NCI-H446 treated with DMSO at 0.1 percent for 48 hours (cell line): ENCODE results near the gene FAAP100.

ENCODE experiments used
- DNase-seq: peaks from one replicate; lab custom pipeline; 2025; lab: John Stamatoyannopoulos, UW

FAAP100 gene

DNA sequence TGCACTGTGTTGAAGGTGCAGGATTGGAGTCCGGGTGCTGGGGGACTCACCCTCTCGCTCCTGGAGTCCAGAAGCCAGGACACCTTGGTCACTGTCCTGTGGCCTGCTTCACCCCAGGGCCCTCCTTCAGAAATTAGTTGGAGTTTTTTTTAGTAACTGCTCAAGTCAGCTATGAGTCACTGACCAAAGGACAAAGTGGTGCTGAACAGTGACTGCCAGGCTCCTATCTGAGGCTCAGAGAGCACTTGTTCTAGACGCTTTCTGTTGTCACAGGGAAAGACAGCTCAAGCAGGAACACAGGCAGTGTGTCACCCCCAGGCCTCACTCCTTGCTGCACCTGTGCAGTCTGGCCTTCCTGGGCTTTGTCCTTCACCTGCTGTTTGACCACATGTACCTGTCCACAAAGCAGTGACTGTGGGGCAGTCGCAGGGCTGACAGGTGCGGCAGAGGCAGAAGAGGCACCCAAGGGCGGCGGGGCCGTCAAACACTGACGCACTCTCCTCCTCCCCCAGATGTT, 4.1 kb upstream of the FAAP100 start:
- no peak for DNase-seq

DNA sequence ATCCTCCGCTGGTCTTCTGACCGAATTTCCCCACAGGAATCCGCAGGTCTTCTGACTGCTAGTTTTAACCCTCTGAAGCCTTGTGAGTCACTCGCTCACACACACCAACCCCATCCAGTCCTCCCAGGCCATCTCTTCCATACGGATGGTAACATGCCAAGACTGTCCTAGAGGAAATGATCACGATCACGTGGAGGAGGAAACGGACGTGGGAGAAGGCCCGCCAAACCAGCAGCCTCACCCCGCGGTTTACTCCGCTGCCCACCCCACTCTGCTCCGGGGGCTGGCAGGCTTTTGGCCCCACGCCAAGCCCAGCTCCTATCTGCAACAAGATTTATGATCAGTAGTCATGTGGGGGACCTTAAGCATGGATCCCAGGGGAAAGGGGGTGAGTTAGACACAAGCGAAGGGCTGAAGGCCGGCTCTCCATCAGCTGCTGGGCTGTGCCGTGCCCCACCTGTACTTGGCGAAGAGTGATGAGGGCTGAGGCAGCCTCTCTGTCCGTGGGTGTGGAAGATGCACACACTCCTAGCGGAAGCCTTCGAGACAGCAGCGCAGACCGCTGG, 1.5 kb upstream of the FAAP100 start:
- DNase-seq, result no peak

DNA sequence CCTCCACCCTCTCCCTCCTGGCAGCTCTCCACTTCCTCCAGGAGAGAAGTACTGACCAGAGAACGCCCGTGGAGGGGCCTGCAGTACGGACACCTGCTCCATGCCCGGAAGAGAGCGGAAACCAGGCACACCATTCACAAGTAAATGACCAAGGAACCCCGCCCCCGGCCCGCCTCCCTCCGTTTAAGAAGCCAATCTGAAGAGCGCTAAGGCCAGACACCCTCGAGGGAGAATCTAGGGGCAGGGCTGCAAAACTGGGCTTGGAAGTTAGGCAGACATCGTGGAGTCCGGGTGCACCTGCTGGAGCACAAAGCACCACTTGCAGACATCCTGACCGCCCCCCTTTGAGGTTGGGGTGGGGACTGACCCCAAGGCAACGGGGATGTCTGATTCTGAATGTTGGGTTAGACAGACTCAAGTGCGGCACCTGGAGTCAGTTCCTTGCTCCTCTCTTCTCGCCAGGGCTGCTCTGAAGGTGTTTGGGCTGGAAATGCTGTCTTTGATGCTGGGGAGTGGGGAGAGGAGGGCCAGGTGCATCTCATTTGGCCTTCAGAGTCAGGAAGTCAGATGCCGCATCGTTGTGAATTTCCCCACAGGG, 964 bp upstream of the FAAP100 start:
- DNase-seq, result peak; percentile 55

DNA sequence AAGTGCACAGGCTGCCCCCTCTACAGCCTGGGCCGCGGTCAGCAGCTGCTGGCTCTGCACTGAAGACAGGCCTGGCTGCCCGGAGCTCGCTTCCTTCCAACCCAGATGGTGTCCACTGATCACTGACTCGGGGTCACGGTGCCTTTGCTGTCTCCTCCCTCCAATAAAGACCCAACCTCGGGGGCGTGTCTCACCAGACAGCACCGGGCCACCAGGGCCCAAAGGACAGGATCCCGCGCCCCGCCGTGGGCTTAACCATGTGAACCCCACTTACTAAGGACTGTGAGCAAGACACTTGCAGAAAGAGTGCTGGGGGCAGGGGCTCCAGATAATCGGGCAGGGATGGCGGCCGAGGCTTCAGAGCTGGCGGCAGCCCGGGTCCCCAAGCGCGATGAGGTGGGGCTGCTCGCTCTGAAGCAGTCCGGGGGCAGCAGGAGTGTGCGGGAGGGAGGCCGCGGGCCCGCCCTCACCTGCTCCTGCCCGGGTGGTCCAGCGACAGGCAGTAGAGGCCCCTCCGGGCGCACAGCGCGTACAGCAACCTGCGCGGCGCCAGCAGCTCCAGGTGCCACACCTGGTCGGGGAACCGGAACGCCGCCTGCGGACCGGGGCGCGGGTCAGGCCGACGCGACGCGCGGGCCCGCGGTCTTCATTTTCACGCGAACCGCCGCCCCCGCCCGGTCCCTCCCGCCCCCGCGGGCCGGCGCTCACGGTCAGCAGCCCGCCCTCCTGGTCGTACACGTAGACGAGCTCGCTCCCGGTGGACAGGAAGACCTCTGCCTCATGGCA, 502 bp downstream of the FAAP100 start:
- no peak for DNase-seq

DNA sequence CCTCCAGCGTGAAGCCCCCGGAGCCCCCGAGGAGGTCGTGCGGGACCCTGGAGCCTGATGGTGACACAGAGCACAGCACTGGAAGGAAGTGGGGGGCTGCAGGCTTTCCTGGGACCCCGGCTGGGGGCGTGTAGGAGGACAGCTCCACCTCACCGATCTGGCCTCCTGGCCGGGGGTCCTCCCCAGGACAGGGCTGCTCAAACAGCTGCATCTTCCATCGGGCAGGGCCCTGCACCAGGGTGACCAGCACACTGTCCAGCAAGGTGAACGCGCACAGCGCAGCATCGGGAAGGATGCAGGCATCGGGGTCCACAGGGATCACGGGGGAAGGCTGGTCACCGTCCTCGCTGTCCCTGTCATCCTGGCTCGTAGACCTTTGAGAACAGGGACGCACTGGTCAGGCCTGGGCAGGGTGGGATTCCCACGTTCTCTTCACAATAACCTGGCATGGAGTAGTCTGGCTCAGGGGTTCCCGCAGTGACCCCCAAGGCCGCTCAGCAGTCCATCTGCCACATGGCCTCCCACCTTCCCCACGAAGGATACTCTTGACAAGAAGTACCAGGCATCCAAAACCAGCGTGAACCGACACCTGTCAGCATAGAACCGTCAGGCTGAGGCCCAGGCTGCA, 1.2 kb downstream of the FAAP100 start:
- DNase-seq, result no peak

DNA sequence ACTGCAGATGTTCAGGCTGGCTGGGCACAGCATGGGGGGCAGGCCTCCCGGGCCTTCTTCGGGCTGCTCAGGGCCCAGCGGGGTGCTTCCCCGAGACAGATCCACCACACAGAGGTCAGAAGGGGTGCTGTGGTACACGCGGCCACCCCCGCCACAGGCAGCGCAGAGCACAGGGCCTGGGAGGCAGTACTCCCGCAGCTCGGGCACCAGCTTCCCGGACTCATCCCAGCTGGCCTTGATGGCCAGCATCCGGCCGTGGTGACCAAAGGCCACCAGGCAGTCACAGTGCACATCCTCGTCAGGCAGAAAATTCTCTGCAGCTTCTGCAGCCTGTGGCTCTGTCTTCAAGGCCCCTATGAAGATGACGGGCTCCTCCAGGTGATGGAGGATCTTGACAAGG, 1.9 kb downstream of the FAAP100 start:
- no peak for DNase-seq

DNA sequence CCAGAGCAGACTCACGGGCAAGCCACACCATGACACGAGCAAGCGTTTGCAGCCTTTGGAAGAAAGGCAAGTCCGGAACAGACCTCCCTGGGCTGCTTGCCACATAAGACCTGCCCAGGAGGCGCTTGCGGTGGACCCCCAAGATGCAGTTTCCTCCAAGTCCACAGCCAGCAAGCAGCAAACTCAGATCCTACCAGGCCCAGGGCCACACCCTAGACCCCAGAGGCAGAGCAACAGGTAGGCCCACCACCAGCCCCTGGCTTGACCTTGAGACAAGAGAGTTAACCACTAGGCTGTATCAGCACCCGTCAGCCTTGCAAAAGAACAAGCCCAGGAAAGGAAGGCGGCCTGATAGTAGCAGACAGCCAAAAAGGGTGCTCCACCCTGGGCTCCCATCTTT, 2.3 kb downstream of the FAAP100 start:
- no peak for DNase-seq

DNA sequence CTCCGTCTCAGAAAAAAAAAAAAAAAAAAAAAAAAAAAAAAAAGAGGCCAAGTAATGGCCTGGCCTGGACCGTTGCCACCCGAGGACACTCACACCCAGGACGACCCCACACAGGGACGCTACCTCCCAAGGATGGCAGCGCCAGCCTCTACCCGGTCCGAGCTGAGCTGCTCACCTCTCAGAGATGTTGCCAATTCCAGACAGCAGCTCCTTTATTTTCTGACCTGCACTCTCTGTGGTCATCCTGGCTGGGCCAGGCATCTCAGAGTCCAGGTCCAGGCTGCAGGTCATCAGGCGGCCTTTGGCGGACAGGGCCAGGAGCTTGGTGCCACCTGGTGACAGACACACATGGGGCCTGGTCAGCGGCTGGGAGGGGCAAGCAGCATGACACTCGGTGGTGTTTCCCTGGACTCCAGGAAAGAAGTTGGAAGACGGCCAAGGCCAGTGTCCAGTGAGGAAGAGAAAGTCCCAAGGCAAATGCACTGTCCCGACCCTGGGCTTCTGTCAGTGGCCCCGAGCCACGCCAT, 3.1 kb downstream of the FAAP100 start:
- no peak for DNase-seq

DNA sequence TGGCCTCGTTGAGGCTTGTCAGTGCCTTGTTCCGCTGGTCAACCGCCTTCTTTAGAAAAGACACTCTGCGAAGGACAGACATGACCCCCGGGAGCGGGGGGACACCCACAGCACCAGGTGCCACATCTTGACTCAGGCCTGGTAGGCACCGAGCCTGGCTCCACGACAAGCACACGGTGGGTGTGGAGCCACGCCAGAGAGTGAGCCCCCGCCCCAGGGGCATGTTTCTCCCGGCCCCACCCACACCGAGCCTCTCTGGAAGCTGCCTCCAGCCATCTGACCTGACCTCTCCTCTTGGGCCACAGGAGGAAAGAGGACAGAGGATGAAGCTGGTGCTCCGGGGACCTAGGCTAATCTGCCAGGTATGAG, 4.6 kb downstream of the FAAP100 start:
- no peak for DNase-seq

DNA sequence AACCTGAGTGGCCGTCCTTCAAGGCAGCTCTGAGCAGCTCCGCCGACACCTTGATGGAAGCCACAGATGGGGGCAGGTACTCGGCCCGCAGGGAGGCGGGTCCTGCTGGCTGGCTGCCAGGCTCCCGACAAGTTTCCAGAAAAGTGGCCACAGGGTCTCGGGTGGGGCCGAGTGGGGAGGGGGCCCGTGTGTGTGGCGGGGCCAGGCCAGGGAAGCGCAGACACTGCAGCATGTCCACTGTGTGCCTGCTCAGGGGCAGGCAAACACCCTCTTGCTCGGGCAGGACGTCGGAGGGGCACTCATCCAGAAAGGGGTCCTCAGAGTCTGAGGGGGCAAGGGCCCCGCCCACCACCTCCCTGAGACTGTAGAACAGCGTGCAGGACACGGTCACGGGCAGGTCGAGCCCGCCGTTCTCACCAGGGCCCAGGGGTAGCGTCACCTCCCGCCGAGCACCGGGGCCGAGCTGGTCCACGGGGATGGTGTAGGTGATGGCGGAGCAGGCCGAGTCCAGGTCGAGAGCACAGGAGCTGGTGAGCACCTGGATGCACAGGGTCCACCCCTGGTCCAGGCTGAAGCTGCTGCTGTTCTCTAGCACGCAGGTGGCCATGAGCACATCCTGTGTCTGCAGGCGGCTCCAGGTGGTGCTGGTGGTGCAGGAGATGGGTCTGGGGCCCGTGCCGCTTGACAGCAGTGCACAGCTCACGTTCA, 5.1 kb downstream of the FAAP100 start:
- DNase-seq, result no peak

DNA sequence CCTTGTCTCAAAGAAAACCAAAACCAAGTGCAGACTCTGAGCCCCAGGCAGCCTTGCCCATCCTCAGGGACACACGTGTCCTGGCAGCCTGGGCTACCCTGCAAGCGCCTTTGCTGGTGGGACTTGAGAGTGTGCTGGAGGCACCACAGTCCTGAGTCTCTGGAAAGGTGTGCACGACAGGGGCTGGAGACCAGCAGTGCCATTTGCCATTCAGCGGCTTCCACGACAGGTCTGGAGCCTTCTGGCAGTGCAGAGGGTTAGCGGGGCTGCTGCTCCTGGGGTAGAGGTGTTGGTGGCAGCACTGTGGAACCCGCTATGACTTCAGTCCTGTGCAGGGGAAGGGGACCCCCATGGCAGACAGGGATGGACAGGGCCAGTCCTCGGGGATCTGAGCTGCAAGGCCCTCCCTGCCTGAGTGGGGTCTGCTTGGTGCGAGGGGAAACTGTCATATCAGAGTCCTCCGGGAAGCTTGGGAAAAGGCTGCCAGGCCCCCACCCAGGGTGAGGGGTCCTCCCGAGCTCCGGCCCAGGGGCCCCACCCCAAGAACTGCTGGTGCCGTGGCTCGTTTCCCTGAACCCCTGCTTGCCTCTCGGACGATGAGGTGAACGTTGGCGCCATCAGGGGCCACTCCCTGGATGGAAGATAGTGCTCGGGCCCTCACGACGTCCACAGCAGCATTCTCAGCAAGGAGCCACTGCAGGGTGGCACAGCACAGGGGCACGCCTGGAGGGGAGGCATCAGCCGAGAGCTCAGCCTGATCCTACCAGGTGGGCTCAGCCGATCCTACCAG, 6.8 kb downstream of the FAAP100 start:
- no peak for DNase-seq

DNA sequence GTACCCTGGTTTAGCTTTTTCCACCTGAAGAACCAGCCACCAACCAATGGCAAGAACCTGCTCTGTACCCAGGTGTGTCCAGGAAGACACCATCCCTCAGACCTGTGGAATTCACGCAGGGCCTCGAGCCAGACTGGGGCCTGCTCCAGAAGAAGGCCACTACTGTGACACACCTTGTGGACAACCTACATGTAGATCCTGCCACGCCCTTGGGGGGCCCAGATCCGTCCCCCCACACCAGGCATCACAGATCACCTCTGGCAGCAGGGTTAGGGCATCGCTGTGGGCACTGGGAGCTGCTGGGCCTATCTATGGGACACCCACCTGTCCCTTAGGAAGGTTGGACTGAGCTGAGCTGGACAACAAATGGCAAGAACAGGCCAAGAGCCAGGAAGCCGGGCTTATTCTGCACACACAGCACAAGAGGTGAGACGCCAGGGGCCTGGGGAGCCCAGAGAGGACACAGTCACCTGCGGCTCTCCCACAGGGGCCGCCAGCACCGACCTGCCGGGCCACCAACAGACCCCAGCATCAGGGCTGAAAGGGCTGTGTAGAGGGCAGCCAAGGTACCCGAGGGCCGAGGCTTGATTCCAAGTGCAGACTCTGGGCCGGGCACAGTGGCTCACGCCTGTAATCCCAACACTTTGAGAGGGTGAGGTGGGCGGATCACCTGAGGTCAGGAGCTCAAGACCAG, 7.7 kb downstream of the FAAP100 start:
- DNase-seq, result no peak

DNA sequence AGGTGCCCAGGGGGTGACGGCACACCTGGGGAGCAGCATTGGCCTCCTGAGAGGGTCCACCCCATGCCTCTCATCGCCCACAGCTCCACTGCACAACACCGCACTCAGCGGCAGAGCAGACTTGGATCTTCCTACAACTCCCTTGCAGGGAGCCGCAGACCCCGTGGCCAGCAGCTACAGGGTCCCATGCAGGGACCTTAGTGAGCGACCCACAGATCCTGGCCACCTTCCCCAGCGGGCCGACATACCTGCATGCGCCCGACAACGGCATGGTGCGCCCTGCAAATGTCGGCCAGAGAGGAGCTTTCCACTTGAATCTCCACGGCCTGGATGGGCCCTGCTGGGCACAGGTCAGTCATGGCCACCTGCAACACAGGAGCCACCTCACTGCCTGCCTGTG, 8.4 kb downstream of the FAAP100 start:
- no peak for DNase-seq

DNA sequence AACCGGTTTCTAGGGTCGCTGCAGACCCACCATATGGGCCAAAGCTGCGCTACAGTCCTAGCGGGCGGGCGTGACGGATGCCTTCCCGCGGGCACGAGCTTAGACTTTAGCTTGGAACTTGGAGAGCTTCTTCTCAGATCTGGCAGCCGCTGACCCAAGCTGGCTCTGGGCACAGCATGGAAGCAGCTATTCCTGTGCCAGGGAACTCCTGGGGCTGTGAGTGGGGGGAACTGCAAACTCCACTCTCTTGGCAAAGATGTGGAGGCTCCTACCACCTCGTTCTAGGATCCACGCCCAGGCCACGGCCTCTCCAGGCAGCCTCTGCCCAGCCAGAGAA, 8.8 kb downstream of the FAAP100 start:
- peak; percentile 52 for DNase-seq

DNA sequence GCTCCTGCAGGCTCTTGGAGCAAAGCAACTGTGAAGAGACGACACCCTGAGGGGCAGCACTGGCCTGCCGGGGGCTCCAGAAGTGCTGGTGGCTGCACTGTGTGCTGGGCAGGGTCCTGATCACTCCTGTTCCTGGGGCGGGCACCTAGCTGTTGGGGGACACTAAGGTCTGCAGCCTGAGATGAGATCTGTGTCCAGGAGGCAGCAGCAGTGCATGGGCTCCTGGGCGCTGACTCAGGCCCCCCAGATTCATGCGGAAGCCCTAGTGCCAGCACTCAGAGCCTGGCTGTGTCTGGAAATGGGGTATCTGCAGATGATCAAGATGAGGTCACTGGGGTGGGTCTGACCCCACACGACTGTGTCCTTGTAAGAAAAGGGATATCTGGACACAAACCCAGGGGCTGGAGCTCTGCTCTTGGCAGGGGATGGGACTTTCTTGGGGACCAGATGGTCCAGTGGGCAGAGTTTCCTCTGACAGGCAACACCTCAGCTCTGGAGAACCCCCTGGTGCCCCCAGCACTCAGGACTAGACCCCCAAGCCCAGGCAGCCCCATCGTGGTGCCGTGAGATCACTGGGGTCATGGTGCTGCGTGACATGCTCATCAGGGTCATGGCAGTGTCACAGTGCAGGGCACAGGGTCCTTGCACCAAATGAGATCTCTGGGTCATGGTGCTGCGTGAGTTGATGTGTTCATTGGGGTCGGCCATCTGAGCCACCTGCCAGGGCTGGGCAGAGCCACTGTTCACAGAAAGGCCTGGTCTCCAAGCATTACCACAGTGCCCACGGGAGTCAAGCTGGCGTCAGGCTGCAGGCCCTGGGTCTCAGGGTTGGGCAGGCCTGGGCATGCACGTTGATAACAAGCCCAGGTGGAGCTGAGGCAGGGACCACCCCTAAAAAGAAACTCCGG, 9.5 kb downstream of the FAAP100 start:
- DNase-seq, result no peak

DNA sequence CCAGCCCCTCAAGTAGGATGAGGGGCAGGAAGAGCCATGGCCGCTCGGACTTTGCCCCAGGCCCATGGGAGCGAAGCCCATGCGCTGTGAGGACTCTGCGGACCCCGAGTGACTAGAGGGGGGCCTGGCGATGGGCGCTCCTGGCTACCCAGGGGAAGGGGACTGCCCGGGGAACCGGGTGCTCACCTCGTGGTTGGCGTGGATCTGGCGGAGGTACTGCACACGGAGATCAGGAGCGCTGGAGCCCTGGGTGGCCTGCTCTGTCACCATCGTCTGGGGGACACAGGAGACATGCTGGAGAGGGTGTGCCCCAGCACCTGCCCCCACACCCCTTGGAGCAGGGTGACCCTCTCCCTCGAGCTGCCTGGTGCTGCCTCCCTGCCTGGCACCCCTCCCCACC, 11.0 kb downstream of the FAAP100 start:
- no peak for DNase-seq

DNA sequence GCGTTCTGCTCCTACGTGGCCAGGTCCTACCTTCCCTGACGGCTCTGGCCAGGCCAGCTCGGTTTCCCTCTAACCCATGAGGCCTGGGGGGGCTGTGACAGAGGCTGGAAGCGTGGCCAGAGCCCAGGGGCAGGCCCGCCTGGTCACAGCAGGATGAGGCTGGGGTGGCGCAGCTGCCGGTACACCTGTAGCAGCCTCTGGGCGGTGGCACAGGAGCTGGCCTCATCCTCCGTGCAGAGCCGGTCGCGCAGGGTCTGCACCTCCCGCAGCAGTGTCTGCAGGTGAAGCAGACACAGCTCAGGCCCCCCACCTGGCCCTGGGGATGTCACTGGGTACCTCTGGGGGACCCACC, 11.5 kb downstream of the FAAP100 start:
- no peak for DNase-seq

DNA sequence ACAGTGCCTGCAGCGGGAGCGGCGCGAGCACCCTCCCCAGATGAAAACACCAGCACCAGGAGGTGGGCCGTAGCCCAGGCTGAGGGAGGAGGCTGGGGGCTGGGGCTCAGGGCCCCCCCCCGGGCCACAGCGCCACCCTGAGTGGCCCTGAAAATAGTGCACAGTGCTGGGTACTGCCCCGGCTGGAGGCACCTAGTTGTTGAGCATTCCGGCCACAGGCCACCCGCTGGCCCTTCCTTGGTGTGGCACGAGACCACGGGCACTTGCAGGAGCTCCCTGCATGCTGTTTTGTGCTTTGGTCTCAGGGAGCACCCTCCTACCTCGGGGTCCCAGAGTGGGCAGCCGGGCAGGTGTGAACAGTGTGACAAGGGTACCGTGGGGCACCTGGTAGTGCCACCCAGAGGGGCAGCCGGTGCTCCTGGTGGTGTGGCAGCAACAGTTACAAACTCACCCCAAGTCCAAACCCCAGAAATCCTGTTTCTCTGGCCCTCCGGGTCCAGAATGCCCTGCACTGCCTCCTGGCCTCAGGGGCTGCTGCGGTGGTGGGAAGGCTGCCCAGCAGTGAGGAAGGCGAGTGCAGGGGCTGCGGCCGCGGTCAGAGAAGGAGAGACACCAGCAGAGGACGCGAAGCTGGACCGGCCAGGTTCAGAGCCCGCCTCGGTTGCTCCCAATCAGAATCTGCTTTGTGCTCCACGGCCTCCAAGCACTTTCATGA, 12.0 kb downstream of the FAAP100 start:
- DNase-seq, result no peak

DNA sequence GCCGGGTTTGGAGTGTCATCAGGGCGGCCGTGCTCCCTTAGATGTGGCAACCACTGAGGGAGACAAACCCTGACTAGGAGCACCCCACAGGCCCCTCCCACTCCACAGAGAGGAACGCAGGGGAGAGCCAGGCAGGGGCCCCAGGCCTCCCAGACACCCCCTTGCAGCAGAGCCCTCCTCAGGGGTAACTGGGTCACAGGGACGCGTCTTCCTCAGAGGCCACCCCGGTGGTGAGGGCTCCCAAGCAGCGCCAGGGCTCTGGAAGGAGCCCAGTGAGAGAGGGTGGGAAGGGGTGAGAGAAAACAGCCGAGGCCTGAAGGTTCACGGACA, 12.6 kb downstream of the FAAP100 start:
- no peak for DNase-seq
